IMR-90 (cell line): Measurements from ENCODE around the gene PCDH20. TPM values are rescaled to one million over a fixed set of nuclear protein-coding genes. Genes with fewer than 3 reads are reported as not detected.

ENCODE experiments used
- ATAC-seq: fragments of 200-7000 bp; cut with Tn5 transposase; 2 replicates; pipeline ENCODE4 v1.9.1; 2020; ENCODE audit warnings: low read depth, mild to moderate bottlenecking, moderate library complexity
- BruUV-seq: library from RNA; stranded (reverse); fragments of 400-500 nt; replicated peaks from 2 replicates; lab custom pipeline; 2021; lab: Mats Ljungman, UMichigan
- CTCF ChIA-PET: fragments of 300-600 bp; formaldehyde crosslinking; extraction: SDS; loops from one replicate; lab custom pipeline; 2021; ENCODE audit warnings: antibody characterized with exemption; lab: Yijun Ruan, JAX
- POLR2A ChIA-PET: fragments of 300-600 bp; sonication (Branson Sonifier 250); formaldehyde crosslinking; loops from one replicate; lab custom pipeline; 2022; ENCODE audit warnings: antibody characterized with exemption; ENCODE audit not compliant: unreplicated experiment; lab: Charles Lee
- DNase-seq: peaks from one replicate; pipeline ENCODE4 v3.0.0; 2013
- H2AFZ ChIP-seq: replicated peaks from 2 replicates; pipeline ENCODE3; 2013; ENCODE audit warnings: low read length, mild to moderate bottlenecking; ENCODE audit not compliant: poor library complexity
- H2AK5ac ChIP-seq: 2 replicates; pipeline ENCODE4 v1.6.1; 2013; ENCODE audit warnings: low read depth, low read length, inconsistent platforms
- H2AK9ac ChIP-seq: replicated peaks from 2 replicates; pipeline ENCODE3; 2013; ENCODE audit warnings: mild to moderate bottlenecking, low read depth, low read length, moderate library complexity; ENCODE audit not compliant: poor library complexity
- H2BK120ac ChIP-seq: 2 replicates; pipeline ENCODE4 v1.6.1; 2013; ENCODE audit warnings: low read depth, low read length, inconsistent platforms
- H2BK15ac ChIP-seq: 3 replicates; pipeline ENCODE4 v1.6.1; 2013; ENCODE audit warnings: low read depth, low read length, inconsistent platforms
- H2BK20ac ChIP-seq: 2 replicates; pipeline ENCODE4 v1.6.1; 2013; ENCODE audit warnings: low read depth, mild to moderate bottlenecking, inconsistent platforms, low read length, moderate library complexity
- H2BK5ac ChIP-seq: 2 replicates; pipeline ENCODE4 v1.6.1; 2013; ENCODE audit warnings: mild to moderate bottlenecking, low read depth, low read length, inconsistent platforms; ENCODE audit not compliant: poor library complexity, severe bottlenecking
- H3K14ac ChIP-seq: replicated peaks from 2 replicates; pipeline ENCODE4 v1.6.1; 2013; ENCODE audit warnings: low read depth, low read length, inconsistent platforms
- H3K18ac ChIP-seq: 2 replicates; pipeline ENCODE4 v1.6.1; 2013; ENCODE audit warnings: low read depth, low read length, control low read depth
- H3K23ac ChIP-seq: 2 replicates; pipeline ENCODE4 v1.6.1; 2013; ENCODE audit warnings: low read depth, low read length, inconsistent platforms
- H3K27ac ChIP-seq: 2 replicates; pipeline ENCODE4 v1.5.1; 2013; ENCODE audit warnings: mild to moderate bottlenecking, control low read depth, low read length; ENCODE audit not compliant: insufficient read depth
- H3K27me3 ChIP-seq: 2 replicates; pipeline ENCODE4 v1.6.1; 2013; ENCODE audit warnings: low read length; ENCODE audit not compliant: control insufficient read depth, insufficient read depth
- H3K36me3 ChIP-seq: 2 replicates; pipeline ENCODE4 v1.6.1; 2013; ENCODE audit warnings: low read length, mixed read lengths; ENCODE audit not compliant: control insufficient read depth, insufficient read depth
- H3K4ac ChIP-seq: 2 replicates; pipeline ENCODE4 v1.6.1; 2013; ENCODE audit warnings: low read depth, low read length, inconsistent platforms
- H3K4me1 ChIP-seq: 2 replicates; pipeline ENCODE4 v1.6.1; 2013; ENCODE audit warnings: low read length, mixed read lengths; ENCODE audit not compliant: control insufficient read depth, insufficient read depth
- H3K4me2 ChIP-seq: 2 replicates; pipeline ENCODE4 v1.6.1; 2013; ENCODE audit warnings: low read depth, mild to moderate bottlenecking, control low read depth, low read length, moderate library complexity
- H3K4me3 ChIP-seq: 2 replicates; pipeline ENCODE4 v1.5.1; 2013; ENCODE audit warnings: low read depth, mild to moderate bottlenecking, control low read depth, low read length, moderate library complexity; ENCODE audit not compliant: insufficient read depth
- H3K56ac ChIP-seq: 2 replicates; pipeline ENCODE4 v1.6.1; 2013; ENCODE audit warnings: low read length, inconsistent platforms; ENCODE audit not compliant: insufficient read depth; ENCODE audit errors: extremely low read depth
- H3K79me1 ChIP-seq, 2 experiments: 2 replicates each; pipeline ENCODE4 v1.6.1; 2013; ENCODE audit warnings: low read length in 2 of 2, inconsistent platforms in 1 of 2, low read depth in 1 of 2
- H3K9ac ChIP-seq: 2 replicates; pipeline ENCODE4 v1.6.1; 2013; ENCODE audit warnings: low read depth, low read length, control low read depth
- H3K9me1 ChIP-seq: 2 replicates; pipeline ENCODE4 v1.6.1; 2013; ENCODE audit warnings: low read length, inconsistent platforms; ENCODE audit not compliant: insufficient read depth
- H3K9me3 ChIP-seq: 2 replicates; pipeline ENCODE4 v1.6.1; 2013; ENCODE audit warnings: low read length; ENCODE audit not compliant: control insufficient read depth, insufficient read depth
- H4K20me1 ChIP-seq: 2 replicates; pipeline ENCODE4 v1.6.1; 2013; ENCODE audit warnings: low read length, inconsistent platforms; ENCODE audit not compliant: insufficient read depth
- H4K5ac ChIP-seq: 2 replicates; pipeline ENCODE4 v1.6.1; 2013; ENCODE audit warnings: mild to moderate bottlenecking, low read depth, low read length, control low read depth
- H4K8ac ChIP-seq, 2 experiments: 2 replicates each; pipeline ENCODE4 v1.6.1; 2013; ENCODE audit warnings: low read depth in 2 of 2, low read length in 2 of 2, control low read depth in 1 of 2, inconsistent platforms in 1 of 2
- H4K91ac ChIP-seq: 2 replicates; pipeline ENCODE4 v1.6.1; 2013; ENCODE audit warnings: low read depth, low read length, inconsistent platforms; ENCODE audit not compliant: insufficient read depth
- BHLHE40 ChIP-seq: fragments of 150-350 bp; IDR thresholded peaks from 2 replicates; pipeline ENCODE4 v1.6.1; 2016; ENCODE audit warnings: mild to moderate bottlenecking, low read depth, low read length
- CEBPB ChIP-seq: IDR thresholded peaks from 2 replicates; pipeline ENCODE4 v1.6.1; 2012; ENCODE audit warnings: low read depth, low read length, improper control_type of control experiment
- CTCF ChIP-seq: conservative IDR thresholded peaks from 2 replicates; pipeline ENCODE4 v1.5.1; 2012; ENCODE audit warnings: mild to moderate bottlenecking, low read depth, low read length, improper control_type of control experiment
- FOS ChIP-seq: fragments of 150-350 bp; IDR thresholded peaks from 2 replicates; pipeline ENCODE4 v1.6.1; 2016; ENCODE audit warnings: low read depth, low read length
- MAFK ChIP-seq: IDR thresholded peaks from 2 replicates; pipeline ENCODE4 v1.6.1; 2012; ENCODE audit warnings: low read depth, low read length, improper control_type of control experiment
- MAZ ChIP-seq: IDR thresholded peaks from 2 replicates; pipeline ENCODE4 v1.6.1; 2012; ENCODE audit warnings: low read depth, mild to moderate bottlenecking, low read length, improper control_type of control experiment, moderate library complexity, borderline replicate concordance
- NFE2L2 ChIP-seq: fragments of 150-350 bp; IDR thresholded peaks from 2 replicates; pipeline ENCODE4 v1.6.1; 2016; ENCODE audit warnings: low read depth, mild to moderate bottlenecking, low read length
- POLR2A ChIP-seq: IDR thresholded peaks from 2 replicates; pipeline ENCODE4 v1.6.1; 2012; ENCODE audit warnings: mild to moderate bottlenecking, low read depth, low read length
- RCOR1 ChIP-seq: IDR thresholded peaks from 2 replicates; pipeline ENCODE4 v1.6.1; 2012; ENCODE audit warnings: mild to moderate bottlenecking, low read length, improper control_type of control experiment; ENCODE audit not compliant: insufficient replicate concordance
- RFX5 ChIP-seq: IDR thresholded peaks from 2 replicates; pipeline ENCODE4 v1.8.0; 2012; ENCODE audit warnings: low read depth, mild to moderate bottlenecking, low read length, moderate library complexity
- USF2 ChIP-seq: fragments of 150-350 bp; IDR thresholded peaks from 2 replicates; pipeline ENCODE4 v1.6.1; 2017; ENCODE audit warnings: mild to moderate bottlenecking, antibody characterized with exemption, low read length, low read depth
- WGBS, 2 experiments: methylation state at CpG; one replicate each; pipeline versions ENCODE4 v1.1.5 to v1.1.7; 2013; ENCODE audit warnings: missing lambda C conversion rate in 2 of 2; ENCODE audit not compliant: insufficient read length in 1 of 2; ENCODE audit errors: extremely low coverage in 2 of 2; 5-methylcytosine and 5-hydroxymethylcytosine counted together
- dilution Hi-C: fragments of 300-500 bp; cut with HindIII; formaldehyde crosslinking; loops from one replicate; pipeline ENCODE4 v1.14.3; 2018; ENCODE audit warnings: low sequenced_read_pairs; ENCODE audit not compliant: unreplicated experiment
- in situ Hi-C: fragments of 300-500 bp; cut with MboI; formaldehyde crosslinking; loops from 3 replicates; pipeline ENCODE4 v1.14.3; 2019; ENCODE audit warnings: low sequenced_read_pairs, inconsistent platforms, mixed read lengths
- intact Hi-C: fragments of 100-400 bp; cut with micrococcal nuclease; formaldehyde crosslinking; loops from 2 replicates; pipeline ENCODE4 v1.10.0; 2022
- polyA plus RNA-seq, 3 experiments: library from polyadenylated mRNA; depleted of rRNA; stranded (reverse); fragments of >200 nt; gene quantifications; 2 replicates each; pipeline ENCODE4 v1.2.3, GENCODE V29; 2012; ENCODE audit warnings: low replicate concordance in 1 of 3
- total RNA-seq: library from RNA; depleted of rRNA; stranded (reverse); fragments of >200 nt; gene quantifications from 2 replicates; pipeline ENCODE4 v1.2.3, GENCODE V29; 2012

The PCDH20 gene
- total and polyA plus RNA-seq, 2 of the 4 experiments (the other 2 are of a cell fraction) = not detected

- Histone ChIP-seq H3K4me1 (no peaks in the 10 kb centered on the region), H2AFZ (no peak overlapping the region), H3K56ac (no peak overlapping the region), H3K27ac (no peak overlapping the region), H3K27me3 (peaks cover 6% of the 10 kb centered on the region; the same call in 1 of the 2 replicates), H2BK5ac (no peak overlapping the region), H2AK9ac (no peak overlapping the region), H3K14ac (no peak overlapping the region), H2AK5ac (no peak overlapping the region), H2BK120ac (no peak overlapping the region), H3K36me3 (no peaks in the 10 kb centered on the region), H3K9me3 (no peaks in the 10 kb centered on the region), H3K9ac (no peak overlapping the region), H4K91ac (no peak overlapping the region), H3K79me1 (no peaks in the 10 kb centered on the region), H4K5ac (no peak overlapping the region), H4K8ac (no peak overlapping the region), H3K23ac (no peak overlapping the region), H2BK20ac (no peak overlapping the region), H3K4me2 (no peak overlapping the region), H3K4ac (no peak overlapping the region), H3K9me1 (no peaks in the 10 kb centered on the region), H3K18ac (no peak overlapping the region), H2BK15ac (no peak overlapping the region), H4K20me1 (no peaks in the 10 kb centered on the region), H3K4me3 (no peak overlapping the region)
- TF ChIP-seq CTCF = no peak
- TF ChIP-seq FOS = no peak
- no peak for TF ChIP-seq MAZ
- no peak for TF ChIP-seq POLR2A
- TF ChIP-seq RCOR1 = no peak
- no peak for TF ChIP-seq NFE2L2
- no peak for TF ChIP-seq RFX5
- TF ChIP-seq BHLHE40 = no peak
- TF ChIP-seq CEBPB = no peak
- no peak for TF ChIP-seq USF2
- TF ChIP-seq MAFK = no peak
- no peak for DNase-seq
- ChIA-PET POLR2A (no interaction called here), CTCF (no interaction called here)
- WGBS, 2 experiments = 0% methylated on average over 3 of the region's 16 CpGs; no CpG with 5 or more reads in 1 of the 2 experiments
- in situ Hi-C loops = loop anchor here (10.0 kb wide), 2 partner anchors 790 to 960 kb away; no protein-coding TSS in a partner anchor
- BruUV-seq = no TSS peak
- intact Hi-C loops = no loop called here
- dilution Hi-C loops = no loop called here
- no peak for ATAC-seq
Observed at GRCh38 chr13:61414686-61415057, 977 bp downstream of the PCDH20 start.
